Medulla oblongata (tissue), 1 donor: ENCODE data around the gene KCNIP1.

Experiments used
- DNase-seq: peaks from one replicate; pipeline ENCODE4 v3.0.0-alpha.2; 2015; ENCODE audit errors: extremely low spot score

KCNIP1 gene

DNA sequence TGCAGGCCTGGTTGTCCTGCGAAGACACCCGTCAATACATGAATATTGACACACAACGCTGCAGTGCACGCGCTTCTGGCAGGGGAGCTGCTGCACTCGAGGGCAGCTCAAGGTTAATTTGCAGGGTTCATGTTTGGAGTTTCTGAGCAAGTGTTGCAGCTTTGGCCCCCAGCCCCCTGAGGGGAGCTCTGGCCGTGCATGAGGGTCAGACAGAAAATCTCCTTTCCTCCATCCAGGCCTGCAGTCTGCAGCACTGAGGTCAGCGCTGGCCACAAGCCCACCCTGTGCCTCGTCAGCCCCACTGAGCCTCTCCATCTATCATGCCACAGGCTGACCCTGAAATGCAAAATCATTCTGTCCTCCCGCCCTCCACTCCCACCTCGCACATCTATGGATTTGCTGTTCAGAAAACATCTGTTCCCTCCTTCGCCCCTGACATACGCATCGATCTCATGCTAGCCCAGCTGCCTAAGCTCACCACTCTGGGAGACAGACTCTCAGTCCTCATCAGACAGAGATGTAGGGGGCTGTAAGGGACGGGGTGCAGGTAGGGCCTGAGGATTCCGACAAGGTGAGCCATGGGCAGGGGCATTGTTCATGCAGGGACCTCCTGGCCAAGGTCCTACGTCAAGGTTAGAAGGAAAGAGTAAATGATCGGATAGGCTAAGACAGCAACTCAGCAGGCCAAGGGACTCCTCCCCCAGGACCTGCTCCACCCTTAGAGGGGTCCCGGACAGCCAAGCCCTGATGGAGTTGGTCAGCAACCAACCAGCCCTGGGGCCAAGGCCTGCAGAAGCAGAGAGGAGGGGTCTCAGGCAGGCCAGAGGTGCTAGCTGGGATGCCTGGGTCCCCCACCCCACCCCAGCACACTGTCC, 125.1 kb downstream of the KCNIP1 start:
- no peak for DNase-seq

DNA sequence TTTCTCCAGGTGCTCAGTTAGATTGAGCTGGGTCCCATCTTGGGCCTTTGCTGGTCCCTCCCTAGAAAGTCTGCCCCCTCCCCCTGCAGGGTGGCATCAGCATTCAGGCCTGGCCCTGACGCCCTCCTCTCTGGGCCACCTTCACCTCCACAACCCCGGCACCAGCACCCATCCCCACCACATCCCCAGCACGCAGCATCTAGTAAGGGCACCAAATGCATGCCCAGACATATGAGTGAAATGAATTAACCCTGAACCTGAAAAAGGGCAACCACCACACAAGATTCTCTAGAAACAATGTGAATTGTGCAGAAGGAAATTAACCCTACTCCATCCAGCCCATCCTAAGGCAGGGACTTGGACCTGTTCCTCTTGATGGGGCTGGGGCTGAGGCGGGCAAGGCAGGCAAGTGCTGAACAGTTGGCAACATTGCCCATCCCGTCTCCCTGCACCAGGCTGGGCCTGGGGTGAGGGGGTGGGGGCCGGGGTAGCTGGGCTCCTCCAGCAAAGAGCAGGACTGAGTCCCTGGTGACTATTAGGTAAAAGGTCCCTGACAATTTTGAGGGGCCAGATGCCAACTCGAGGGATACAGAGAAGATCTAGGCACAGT, 125.9 kb downstream of the KCNIP1 start:
- no peak for DNase-seq

DNA sequence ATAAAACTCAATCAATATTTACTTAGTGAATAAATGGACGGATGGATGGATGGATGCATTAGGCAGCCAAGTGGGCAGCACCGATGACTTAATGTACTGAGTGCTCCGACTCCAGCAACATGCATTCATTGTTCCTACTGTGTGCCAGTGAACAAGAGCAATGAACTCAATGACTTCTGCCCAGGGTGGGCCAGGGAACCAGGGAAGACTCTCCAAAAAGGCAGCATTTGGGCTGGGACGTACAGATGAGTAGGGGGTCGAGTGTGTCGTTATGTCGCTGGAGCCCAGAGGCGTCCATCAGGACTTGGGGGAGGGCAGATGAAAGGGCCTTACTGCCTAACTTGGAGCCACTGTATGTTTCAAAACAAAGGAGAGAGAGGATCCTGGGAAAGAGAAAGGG, 126.4 kb downstream of the KCNIP1 start:
- DNase-seq = no peak

DNA sequence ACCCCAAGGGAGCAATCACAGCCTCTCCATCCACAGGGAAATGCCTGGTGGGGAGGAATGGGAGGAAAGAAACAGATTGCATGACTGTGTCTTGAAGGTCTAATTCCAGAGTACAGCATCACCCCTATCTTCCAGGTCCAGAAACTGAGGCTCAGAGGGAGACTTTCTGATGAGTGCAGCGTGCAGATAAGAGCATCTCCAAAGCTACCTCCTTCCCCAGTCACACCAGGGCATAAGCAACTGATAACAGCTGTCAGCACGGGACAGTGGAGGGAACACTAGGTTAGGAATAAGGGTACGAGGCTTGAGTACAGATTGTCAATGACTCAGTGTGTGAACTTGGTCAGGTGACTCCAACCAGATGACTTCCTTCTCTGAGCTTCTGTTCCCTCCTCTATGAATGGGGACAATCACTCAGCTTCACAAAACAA, 126.9 kb downstream of the KCNIP1 start:
- DNase-seq = peak; percentile 67

DNA sequence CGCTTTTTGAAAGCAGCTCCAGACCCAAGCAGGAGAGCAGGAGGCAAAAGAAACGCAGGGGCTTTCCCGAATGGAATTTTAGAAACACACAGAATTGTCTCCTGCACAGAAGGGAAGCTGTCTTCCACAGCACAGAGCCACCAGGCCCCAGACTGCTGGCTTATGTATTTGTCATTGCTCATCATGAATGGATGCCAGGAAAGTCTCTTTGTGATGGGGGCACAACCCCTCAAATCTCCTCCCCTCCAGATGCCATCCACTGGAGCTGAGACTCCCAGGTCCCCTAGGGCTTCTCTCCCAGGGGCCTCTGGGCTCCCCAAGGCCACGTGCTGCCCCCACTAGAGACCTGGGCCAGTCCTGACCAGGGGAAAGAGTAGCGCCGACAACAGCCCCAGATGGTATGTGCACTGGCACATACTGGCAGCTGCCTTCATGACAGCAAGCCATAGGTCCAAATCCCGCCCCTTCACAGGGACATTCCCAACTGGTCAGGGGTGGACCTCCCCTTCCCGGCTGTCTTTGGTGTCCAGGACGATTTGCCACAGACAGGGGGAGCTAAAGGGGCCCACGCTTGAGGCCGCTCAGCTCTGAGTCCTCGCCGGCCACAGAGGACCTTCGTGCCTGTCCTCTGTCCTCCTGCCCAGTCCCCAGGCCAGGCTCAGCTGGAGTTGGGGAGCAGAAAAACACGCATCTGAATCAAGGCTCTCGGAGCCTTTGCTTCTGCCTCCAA, 127.8 kb downstream of the KCNIP1 start:
- peak; percentile 33 for DNase-seq

DNA sequence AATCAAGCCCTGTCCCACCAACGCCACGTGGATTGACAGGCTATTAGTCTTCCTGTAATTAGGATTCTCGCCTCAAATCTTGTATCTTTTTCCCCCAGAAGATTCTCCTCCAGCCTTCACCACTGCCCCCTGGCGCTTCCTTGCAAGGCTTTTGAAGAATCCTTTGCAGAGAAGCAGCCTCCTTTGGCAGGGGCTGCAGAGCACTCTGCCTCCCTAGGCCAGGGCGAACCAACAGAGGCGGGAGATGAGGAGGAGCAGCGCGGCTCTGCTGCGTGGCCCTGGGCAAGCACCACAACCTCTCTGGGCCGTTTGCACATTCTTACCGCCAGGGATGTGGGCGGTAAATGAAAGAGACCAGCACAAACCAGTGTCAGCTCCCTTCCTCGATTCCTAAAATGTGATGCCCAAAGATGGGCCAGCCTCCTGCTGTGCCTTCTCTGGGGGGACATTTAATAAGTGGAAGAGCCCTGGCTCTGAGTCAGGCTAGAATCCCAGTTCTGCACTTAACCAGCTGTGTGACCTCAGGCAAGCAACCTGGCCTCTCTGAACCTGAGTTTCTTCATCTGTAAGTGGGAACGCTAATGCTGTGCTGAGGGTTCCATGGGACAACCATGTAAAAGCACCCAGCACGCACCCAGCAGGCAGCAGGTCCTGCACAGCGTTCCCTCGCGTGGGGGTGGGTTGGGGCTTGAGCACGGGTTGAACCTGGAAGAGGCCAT, 128.6 kb downstream of the KCNIP1 start:
- DNase-seq = peak; percentile 21

DNA sequence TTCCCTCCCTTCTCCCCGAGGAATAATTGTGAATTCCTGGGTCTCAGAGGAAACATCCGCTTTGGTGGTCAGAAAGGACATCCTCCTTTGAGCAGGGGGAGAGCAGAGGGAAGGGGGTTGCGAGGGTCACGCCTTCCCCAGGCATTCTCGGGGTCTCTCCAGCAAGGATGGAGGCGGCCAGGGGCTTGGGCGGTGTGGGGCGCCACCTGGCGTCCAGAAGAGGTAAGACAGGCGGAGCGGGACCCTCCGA, 129.1 kb downstream of the KCNIP1 start:
- peak; percentile 71 for DNase-seq

DNA sequence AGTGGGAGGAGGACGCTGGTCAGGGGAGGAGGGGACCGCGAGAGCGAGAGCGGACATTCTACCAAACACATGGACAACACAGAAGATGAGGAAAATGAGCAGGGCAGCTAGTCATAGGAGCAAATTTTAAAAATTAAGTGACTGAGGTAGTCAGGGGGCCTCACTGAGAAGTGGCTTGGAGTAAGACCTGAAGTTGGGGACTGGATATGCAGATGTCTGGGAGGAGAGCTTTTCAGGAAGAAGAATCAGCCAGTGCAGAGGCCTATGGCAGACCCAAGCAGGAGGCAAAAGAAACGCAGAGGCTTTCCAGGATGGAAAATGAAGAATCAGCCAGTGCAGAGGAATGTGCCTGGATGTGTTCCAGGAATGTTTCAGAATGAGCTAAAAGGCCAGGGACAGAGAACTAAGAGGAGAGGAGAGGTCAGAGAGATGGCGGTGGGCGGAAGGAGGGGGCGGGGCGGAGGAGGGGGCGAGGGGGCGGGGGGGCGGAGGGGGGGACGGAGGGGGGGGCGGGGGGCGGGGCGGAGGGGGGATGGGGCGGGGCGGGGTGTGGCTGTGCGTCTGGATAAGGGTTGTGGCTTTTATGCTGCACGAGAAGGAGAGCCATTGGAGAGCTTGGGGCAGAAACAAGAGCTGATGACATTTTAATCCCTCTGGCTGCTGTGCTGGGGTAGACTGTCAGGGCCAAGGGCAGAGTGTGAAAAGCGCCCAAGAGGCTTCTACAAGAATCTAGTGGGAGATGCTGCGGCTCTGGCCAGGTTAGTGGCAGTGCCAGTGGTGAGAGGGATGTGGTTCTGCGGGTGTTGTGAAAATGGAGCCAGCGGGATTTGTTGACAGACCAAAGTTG, 129.6 kb downstream of the KCNIP1 start:
- peak; percentile 69 for DNase-seq

DNA sequence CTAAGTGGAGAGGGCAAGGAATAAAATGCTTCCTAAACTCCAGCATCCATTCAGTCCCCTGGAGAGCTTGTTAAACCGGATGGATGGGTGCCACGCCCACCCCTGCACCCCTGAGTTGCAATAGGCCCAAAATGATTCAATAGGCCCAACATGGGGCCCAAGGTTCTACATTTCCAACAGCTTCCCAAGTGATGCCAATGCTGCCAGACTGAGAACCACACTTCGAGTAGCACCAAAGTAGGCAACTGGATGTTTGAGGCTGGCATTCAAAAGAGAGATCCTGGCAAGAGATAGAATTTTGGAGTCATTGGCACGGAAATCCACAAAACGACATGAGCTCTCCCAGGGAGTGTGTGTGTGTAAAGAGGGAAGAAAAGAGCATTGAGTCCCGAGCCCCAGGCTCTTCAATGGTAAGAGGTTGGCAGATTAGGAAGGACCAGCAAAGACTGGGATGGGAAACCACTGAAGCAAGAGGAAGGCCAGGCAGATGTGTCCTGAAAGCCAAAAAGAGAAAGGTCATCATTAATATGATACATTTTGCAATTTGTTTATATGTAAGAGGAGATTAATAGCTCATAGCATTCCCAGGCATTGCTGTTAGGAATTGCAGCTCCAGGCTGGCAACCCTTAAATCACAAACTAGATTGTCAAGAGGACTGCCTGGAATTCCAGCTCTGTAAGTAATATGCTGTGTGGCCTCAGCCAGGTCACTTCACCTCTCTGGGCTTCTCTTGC, 130.6 kb downstream of the KCNIP1 start:
- peak; percentile 38 for DNase-seq

DNA sequence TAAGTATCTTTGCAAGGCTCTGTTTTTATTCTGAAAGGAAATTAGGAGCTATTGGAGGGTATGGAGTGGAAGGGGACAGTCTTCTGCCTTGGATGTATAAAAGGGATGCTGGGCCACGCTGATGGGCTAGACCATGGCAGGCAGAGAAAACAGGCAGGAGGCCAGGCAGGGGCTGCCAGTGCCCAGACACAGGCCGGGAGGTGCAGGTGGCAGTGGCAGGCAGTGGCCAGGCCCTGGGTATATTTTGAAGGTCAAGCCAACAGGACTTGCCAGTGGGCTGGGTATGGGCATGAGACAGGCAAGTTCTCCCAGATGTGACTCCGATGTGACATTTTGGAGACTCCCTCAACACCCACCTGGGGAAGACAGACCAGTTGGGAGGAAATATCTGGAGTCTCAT, 131.9 kb downstream of the KCNIP1 start:
- DNase-seq = no peak

DNA sequence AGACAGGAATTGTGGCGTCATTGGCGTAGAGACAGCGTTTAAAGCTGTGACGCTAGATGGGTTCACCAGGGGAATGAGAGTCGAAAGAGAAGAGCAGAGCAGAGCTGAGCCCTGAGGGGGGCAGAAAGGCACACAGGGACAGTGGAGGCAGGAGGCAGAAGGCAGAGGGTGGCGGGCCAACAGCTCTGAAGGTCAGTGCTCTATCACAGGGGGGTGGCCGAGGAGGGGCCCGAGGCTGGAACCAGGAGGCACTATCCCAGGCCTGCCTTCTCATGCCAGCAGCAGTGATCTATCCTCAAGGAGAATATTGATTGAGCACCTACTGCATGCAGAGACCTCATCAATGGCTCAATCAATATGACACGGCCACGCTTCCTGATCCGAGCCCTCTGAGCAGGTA, 132.4 kb downstream of the KCNIP1 start:
- no peak for DNase-seq

DNA sequence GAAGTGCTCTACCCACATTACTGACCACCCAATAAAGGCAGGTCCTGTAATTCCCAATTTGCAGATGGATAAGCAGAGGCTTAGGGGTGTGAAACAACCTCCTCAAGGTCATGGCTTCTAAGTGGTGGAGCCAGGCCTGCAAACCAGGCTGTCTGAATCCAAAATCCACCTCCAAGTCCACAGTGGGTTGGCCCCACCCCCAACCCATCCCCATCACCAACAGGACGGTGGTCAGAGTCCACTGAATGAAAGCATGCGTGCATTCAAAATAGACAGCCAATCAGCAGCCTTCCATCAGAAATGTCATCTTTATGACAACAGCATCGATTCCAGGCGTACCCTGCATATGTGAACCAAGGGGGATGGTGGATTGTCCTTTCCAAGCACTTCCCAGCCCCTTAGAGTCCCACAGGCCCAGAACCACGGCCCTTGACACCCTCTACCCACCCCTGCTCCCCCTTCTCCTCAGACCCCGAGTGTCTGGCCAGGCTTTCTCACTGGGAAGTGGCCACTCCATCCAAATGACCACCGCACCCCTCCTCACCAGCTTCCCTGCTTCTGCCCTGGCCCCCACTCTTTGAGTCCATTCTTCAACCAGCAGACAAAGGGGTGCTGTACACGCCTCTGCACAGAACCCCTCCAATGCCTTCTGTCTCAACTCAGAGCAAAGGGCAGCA, 133.1 kb downstream of the KCNIP1 start:
- no peak for DNase-seq

DNA sequence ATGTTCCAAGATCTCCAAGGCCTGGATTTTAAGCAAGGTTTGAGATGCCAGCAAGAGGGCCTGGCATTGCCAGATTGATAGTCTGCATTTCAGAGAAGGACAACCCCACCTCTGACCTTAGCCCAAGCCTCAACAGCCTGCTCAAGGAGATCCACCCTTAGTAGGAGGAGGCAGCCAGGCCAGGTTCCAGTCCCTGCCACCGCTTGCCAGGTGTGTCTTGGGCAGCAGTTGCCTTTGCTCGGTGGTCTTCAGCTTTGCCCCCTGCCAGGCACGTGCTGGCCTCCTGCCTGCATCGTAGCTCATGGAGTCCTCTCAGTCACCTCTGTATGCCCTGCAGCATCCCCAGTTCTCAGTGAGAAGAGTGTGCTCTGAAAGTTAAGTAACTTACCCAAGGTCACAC, 134.2 kb downstream of the KCNIP1 start:
- no peak for DNase-seq

DNA sequence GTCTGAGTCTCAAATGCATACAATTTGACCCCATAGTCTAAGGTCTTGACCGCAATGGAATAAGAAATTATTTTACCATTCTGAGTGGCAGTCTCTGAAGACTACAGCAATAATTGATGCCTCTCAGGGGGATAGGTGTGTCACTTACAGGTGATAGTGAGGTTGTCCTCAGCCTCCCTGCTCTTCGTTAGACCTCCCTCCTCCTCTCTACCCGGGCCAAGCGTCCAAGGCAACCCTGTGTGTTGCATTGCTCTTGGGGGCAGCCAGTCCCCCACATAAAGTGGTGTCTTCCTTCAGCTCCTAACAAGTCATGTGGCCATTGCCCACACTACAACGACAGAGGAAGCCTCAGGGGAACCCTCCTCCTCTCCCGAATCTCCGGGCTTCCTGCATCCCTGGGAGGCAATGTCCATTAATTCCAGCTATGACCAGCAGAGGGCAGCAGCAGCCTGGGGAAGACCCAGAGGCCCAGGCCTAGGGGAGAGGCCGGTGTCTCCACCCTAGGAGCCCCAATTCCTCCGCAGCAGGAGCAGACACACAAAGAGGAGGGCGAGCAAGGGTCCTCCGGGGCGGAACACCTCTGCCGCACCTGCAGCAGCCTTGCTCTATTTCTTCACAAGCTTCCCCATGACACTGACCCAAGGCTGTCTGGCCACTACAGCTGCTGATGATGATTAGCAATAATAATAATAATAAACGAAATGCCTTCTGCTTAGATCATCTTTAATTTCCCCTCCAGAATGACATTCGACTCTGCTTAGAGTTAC, 134.8 kb downstream of the KCNIP1 start:
- DNase-seq = peak; percentile 71

DNA sequence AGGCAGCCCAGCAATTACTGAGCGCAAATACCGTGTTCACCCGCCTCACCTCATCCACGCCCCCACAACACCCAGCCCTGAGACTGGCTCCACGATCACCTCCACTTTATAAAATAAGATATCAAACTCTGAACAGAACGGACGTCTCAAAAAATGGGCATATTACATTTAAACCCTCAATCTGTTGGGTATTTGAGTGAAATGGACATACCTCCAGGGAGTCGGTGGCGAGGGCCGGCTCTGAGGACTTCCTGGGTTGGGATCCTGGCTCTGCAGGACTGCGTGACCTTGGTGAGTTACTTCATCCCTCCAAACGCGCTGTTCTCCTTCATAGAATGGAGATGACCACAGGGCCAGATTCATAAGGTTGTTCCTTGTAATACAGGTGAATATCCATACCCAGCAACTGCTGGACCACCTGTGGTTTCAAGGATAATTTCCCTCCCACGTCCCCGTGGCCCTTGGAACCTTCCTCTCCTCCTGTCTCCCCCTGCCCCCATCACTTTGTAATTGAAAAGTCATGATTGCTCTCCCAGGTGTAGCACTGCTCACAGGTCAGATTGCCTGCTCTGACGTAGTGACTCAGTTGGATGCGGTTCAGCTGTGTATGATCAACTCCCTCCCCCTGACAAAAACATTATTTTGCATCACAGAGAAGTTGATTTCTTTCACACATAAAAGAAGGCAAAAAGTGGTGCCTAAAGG, 135.6 kb downstream of the KCNIP1 start:
- no peak for DNase-seq

DNA sequence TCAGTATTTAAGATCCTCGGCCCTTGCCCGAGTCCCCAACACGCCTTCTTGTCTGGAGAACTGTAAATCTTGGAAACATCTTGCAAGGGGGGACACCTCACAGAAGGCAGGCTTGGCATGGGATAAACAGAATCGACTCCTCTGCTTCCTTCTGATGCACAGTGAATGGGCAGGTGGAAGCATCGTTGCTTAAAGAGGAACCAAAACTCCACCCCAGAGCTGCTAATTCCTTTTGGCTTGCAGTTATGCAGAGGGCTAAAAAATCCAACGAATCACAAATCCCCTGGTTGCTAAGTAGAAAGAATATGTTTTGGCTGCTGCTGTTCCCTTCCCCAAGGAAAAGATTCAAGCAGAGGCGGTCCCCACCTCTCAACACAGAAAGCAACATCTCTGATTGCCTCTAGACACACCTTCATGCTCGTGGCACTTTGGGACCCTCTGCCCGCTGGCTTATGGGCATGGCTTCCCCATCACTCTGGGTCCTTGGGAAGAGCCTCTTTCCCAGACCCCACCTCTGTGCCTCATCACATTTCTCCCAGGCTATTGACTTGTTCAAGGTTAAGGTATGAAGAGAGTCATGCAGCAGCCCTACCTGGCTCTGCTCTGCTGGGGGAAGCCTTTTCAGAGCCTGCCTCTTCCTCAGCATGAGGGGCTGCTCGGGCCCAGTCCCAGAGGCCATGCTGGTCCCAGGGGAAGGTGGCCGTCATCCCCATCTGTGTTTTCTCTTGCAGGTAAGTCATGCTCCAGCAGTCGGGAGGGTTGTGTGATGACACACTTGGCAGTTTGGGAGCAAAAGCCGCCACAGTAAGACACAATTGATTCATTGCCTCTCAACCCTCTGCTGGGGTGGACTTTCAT, 137.1 kb downstream of the KCNIP1 start:
- no peak for DNase-seq

DNA sequence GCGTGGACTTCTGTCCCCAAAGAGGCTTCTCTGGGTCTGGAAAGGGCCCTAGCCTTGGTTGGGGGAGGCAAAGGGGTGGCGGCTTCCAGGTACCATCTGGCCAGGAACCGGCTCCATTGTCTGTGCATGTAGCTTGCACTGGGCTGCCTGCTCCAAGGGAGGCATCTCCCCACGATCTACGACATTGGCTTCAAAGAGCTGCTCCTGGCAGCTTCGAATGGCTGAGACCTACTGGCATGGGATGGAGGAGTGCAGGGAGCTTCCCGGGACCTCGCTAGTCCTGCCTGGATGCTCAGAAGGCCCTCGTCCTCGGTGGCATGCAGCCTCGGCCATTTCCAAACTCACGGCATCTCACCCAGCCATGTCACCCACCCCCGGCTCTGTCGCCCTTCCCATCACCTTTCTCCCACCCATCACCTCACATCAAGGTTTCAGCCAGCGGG, 137.8 kb downstream of the KCNIP1 start:
- no peak for DNase-seq
